Aorta (tissue), 5 donors: ENCODE measurements around the gene BPIFB3. TPM values are rescaled to one million over a fixed set of nuclear protein-coding genes. Genes with fewer than 3 reads are reported as not detected.

Experiments
- ATAC-seq: fragments of 200-7000 bp; cut with Tn5 transposase; one replicate; pipeline ENCODE4 v1.9.1; 2022; ENCODE audit warnings: moderate library complexity; ENCODE audit not compliant: low FRiP score
- DNase-seq, 2 donors: peaks; one replicate each; pipeline ENCODE4 v3.0.0-alpha.2; 2020
- H3K27ac ChIP-seq, 2 donors: one replicate each; pipeline ENCODE4 v1.5.1; 2013; ENCODE audit warnings: low read length in 2 of 2, mild to moderate bottlenecking in 2 of 2, moderate library complexity in 2 of 2, control low read depth in 1 of 2, inconsistent platforms in 1 of 2, low read depth in 1 of 2
- H3K27me3 ChIP-seq, 2 donors: one replicate each; pipeline ENCODE4 v1.6.1; 2013; ENCODE audit warnings: control low read depth in 1 of 2, low read length in 1 of 2, mild to moderate bottlenecking in 1 of 2, moderate library complexity in 1 of 2; ENCODE audit not compliant: insufficient read depth in 2 of 2, control insufficient read depth in 1 of 2
- H3K36me3 ChIP-seq, 2 donors: one replicate each; pipeline ENCODE4 v1.6.1; 2013; ENCODE audit warnings: control low read depth in 1 of 2, low read length in 1 of 2, mild to moderate bottlenecking in 1 of 2; ENCODE audit not compliant: insufficient read depth in 2 of 2, control insufficient read depth in 1 of 2
- H3K4me1 ChIP-seq, 2 donors: one replicate each; pipeline ENCODE4 v1.6.1; 2013; ENCODE audit warnings: low read length in 2 of 2, control low read depth in 1 of 2, mild to moderate bottlenecking in 1 of 2, moderate library complexity in 1 of 2; ENCODE audit not compliant: insufficient read depth in 2 of 2, control insufficient read depth in 1 of 2
- H3K4me3 ChIP-seq, 2 donors: one replicate each; pipeline ENCODE4 v1.5.1; 2013; ENCODE audit warnings: low read length in 2 of 2, control low read depth in 1 of 2, mild to moderate bottlenecking in 1 of 2
- H3K9me3 ChIP-seq: one replicate; pipeline ENCODE4 v1.6.1; 2013; ENCODE audit warnings: mild to moderate bottlenecking, low read length; ENCODE audit not compliant: control insufficient read depth
- WGBS, 2 donors: extraction: QIAGEN DNeasy Blood & Tissue Kit; methylation state at CpG; one replicate each; pipeline ENCODE4 v1.1.7; 2013; 5-methylcytosine and 5-hydroxymethylcytosine counted together
- intact Hi-C, 2 donors: fragments of 100-400 bp; cut with DNase I; formaldehyde crosslinking; loops; one replicate each; pipeline versions ENCODE4 v1.14.2 to v1.15.0; 2022
- polyA plus RNA-seq, 2 donors: library from polyadenylated mRNA; stranded (reverse); fragments of 200-250 nt; gene quantifications; one replicate each; pipeline ENCODE4 v1.2.3, GENCODE V29; 2013
- total RNA-seq, 2 donors: library from RNA; stranded (reverse); fragmentation: NEBNext Ultra II Directional; extraction: Animal tissue kit (Norgen Biotek cat#: 25700); gene quantifications; one replicate each; pipeline ENCODE4 v1.2.1, GENCODE V29; 2021
- donor health status: healthy with polysubstance abuse.
- donor health status: Bipolar disorder and iron deficiency.
- donor health status: DM: no; HTN: no; CAD: no.
- donor health status: DM: no; HTN: no; CAD: no.
- donor health status: DM: yes; HTN: yes; CAD: no.

BPIFB3 gene
- total and polyA plus RNA-seq, 4 donors: not detected

DNA sequence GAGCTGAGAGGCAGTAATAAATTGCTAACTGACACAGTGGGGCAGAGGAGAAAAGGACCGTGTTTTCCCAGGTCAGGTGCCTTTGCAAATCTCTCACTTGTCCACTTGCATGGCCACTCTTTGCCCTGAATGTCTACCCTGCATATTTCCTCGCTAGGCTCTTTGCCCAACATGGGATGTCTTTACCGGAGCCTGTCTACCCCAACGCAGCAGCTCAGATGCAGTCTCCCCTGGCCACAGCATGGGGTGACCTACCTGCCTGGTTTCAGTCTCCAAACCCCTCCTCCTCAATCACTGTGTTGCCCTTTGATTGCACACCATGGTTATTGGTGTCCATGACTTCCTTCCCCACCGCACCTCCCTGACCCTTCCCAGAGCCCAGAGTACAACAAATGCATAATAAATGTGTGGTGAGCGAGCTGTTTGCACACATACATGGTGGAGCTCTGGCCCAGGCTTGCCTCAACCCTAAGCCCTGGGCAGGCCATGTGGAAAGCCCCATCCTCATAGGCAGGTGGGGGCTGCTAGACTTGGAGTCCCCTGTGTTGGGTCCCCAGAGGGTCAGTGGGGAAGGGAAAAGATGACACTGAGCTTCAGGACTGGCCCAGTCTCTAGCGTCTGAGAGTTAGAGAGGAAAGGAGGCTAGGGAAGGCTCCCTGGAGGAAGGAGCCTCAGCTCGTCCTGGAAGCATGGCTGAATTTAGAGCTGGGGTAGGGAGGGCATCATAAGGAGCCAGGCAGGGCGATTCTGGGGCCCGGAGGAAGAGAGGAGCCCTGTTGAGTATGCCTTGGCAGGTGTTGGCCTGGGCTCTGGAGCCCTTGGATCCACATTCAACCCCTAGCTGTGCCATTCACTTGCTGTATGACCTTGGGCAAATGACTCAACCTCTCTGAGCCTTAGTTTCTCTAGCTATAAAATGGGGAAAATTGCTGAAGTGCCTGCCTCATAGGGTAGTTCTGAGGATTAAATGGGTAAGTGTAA, 26.6 kb upstream of the BPIFB3 start:
- intact Hi-C loops: no loop called here
- H3K9me3 ChIP-seq: no peaks in the 10 kb centered on the region
- DNase-seq: no peak
- 68 to 74% methylated on average over 10 of the region's 10 CpGs for WGBS, 2 donors
- no peaks in the 10 kb centered on the region for H3K27me3 ChIP-seq
- no peak overlapping the region for H3K4me3 ChIP-seq
- no peaks in the 10 kb centered on the region for H3K36me3 ChIP-seq
- no peaks in the 10 kb centered on the region for H3K4me1 ChIP-seq
- ATAC-seq: no peak
- no peak overlapping the region for H3K27ac ChIP-seq

DNA sequence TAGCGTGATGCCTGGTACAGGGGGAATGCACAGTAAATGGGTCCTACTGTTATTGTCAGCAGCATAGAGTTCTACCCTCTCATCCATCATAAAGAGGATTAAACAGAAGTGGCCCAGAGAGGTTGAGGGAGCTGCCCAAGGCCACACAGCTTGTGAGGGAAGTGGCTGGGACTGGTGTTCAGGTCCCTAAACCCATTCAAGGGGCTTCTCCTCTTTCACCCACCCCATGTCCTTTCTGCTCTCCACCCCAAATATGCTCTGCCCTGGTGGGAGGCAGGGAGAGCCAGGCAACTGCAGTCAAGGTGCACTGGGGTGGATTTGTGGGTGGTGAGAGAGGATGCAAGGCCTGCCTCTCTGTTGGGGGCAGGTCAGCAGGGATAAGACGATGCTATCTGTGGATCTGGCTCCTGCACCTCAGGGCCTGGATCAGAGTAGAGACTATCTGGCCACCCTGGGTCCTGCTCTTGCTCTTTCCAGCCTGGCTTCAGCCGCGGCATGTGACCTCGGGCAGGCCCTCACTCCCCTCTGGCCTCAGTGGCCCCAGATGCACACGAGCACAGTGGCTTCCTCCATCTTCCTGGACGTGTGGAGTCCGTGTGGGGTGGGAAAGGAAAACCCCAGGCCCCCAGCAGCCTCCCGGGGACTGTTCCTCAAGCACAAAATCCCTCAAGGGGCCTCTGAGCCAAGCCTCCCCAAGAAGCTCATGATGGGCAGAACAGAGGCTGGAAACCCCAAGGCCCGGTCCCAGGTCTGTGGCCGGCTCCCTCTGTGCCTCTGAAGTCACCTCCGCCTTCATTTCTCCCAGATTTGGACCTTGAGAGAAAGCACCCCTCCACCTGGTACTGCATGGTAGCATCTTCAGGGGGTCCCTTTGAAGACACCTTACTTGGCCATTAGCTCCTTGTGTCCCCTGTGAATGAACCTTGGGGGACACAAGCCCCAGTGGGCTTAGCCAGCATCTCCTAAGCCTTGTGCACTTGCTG, 25.6 kb upstream of the BPIFB3 start:
- no peak for ATAC-seq
- WGBS, 2 donors: 65 to 77% methylated on average over 12 of the region's 12 CpGs
- intact Hi-C loops: no loop called here

GRCh38 chr20:33028875-33029274, 24.8 kb upstream of the BPIFB3 start:
- H3K27ac ChIP-seq: no peak overlapping the region
- intact Hi-C loops: no loop called here
- H3K4me3 ChIP-seq: no peak overlapping the region
- no peaks in the 10 kb centered on the region for H3K27me3 ChIP-seq
- DNase-seq: no peak
- H3K36me3 ChIP-seq: no peaks in the 10 kb centered on the region
- ATAC-seq: no peak
- H3K4me1 ChIP-seq: no peaks in the 10 kb centered on the region
- H3K9me3 ChIP-seq: peaks cover 4% of the 10 kb centered on the region
- 61 to 68% methylated on average over 7 of the region's 7 CpGs for WGBS, 2 donors

More for the DNA sequence above, 25.6 kb upstream of the BPIFB3 start:
- no peak overlapping the region for H3K27ac ChIP-seq
- H3K36me3 ChIP-seq: no peaks in the 10 kb centered on the region
- no peak for DNase-seq
- no peaks in the 10 kb centered on the region for H3K27me3 ChIP-seq
- no peak overlapping the region for H3K4me3 ChIP-seq
- no peaks in the 10 kb centered on the region for H3K4me1 ChIP-seq
- peaks cover 2% of the 10 kb centered on the region for H3K9me3 ChIP-seq

DNA sequence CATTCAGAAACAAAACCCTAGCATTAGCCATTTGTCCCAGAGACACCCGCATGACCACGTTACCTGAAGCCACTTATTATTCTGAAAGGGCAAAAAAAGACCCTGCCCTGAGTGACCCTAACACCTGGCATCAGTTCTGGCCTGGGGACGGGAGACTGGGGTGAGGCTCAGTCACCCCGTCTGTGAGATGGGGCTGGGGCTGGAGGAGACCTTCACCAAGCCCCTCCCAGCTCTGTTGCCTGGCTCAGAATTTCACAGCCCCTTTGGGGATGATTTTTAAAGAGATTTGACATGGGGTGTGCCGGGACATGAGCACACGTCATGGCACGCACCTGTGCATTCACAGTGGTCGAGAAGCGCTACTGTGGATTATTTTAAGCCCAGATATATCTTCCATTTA, 23.6 kb upstream of the BPIFB3 start:
- DNase-seq (no peak), ATAC-seq (no peak)
- WGBS, 2 donors: 74 to 77% methylated on average over 9 of the region's 9 CpGs
- intact Hi-C loops: no loop called here
- no peaks in the 10 kb centered on the region for H3K36me3 ChIP-seq
- peaks cover 4% of the 10 kb centered on the region for H3K9me3 ChIP-seq
- no peak overlapping the region for H3K27ac ChIP-seq
- H3K4me1 ChIP-seq: no peaks in the 10 kb centered on the region
- no peak overlapping the region for H3K4me3 ChIP-seq
- no peaks in the 10 kb centered on the region for H3K27me3 ChIP-seq

DNA sequence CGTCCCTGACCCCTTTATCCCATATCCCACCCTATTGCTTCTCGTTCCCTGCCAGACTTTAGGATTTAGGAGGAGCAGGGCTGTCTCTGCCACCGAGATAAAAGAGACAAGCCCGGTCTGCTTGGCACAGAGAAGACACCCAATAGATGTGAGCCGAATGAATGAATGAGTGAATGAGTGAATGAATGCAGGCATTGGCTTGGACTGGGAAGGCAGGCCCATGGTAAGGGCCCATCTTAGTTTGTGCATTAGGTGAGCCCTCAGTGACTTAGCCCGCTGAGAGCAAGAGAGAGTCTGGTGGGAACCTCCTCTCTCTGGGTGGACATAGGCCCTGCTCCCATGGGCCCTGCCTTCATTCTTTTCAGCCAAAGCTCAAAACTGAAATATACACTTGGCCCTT, 23.1 kb upstream of the BPIFB3 start:
- H3K9me3 ChIP-seq: peaks cover 4% of the 10 kb centered on the region
- 77 to 79% methylated on average over 6 of the region's 6 CpGs for WGBS, 2 donors
- no peak overlapping the region for H3K27ac ChIP-seq
- ATAC-seq (no peak), DNase-seq (no peak)
- no peaks in the 10 kb centered on the region for H3K27me3 ChIP-seq
- intact Hi-C loops: no loop called here
- H3K36me3 ChIP-seq: no peaks in the 10 kb centered on the region
- H3K4me1 ChIP-seq: no peaks in the 10 kb centered on the region
- H3K4me3 ChIP-seq: no peak overlapping the region

DNA sequence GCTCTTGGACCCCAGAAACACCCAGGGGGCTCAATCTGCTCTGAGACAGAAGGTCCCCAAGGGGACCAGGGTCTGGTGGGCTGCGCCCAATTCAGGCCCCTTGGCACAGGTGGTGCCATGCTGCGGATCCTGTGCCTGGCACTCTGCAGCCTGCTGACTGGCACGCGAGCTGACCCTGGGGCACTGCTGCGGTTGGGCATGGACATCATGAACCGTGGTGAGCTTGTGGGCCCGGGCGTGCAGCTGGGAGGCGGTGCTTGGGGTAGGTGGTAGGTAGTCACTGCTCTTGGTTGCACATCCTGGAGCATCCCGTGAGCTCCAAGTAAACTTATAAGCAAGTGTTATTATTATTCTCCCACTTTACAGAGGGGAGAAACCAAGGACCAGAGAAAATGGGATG, 22.2 kb upstream of the BPIFB3 start, which contains the start of gene BPIFB6:
BPIFB6 (plus strand) TSS at position 118 of the 400 bp plus-strand sequence; CDS start at position 118, 0 bp downstream.
- Histone ChIP-seq H3K4me3 (no peak within 1 kb of the TSS), H3K9me3 (peaks cover 4% of the 10 kb centered on the region), H3K4me1 (no peaks in the 10 kb centered on the region), H3K27ac (no peak within 1 kb of the TSS), H3K27me3 (no peaks in the 10 kb centered on the region), H3K36me3 (no peaks in the 10 kb centered on the region)
- 87 to 88% methylated on average over 10 of the region's 10 CpGs for WGBS, 2 donors
- intact Hi-C loops: no loop called here
- ATAC-seq (no peak), DNase-seq (no peak)

DNA sequence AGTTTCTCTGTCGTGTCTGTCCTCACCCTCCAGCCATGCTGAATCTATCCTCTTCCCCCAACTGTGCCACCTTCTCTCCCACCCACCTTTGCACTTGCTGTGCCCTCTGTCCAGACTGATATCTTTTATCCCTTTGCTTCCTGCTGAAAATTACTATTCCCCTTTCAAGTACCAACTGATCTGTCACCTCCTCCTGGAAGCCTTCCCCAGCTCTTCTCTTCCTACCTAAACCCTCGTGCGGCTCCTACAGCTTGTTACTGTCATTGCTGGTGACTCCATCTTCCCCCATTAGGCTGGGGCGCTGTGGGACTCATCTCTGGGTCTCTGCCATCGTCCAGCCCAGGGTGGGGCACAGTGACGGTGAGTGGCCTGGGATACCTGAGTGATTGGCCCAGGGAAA, 21.1 kb upstream of the BPIFB3 start:
- Histone ChIP-seq H3K4me1 (no peaks in the 10 kb centered on the region), H3K9me3 (peaks cover 4% of the 10 kb centered on the region), H3K27ac (no peak overlapping the region), H3K27me3 (no peaks in the 10 kb centered on the region), H3K36me3 (no peaks in the 10 kb centered on the region), H3K4me3 (no peak overlapping the region)
- 76% methylated on average over 6 of the region's 6 CpGs for WGBS, 2 donors
- ATAC-seq (no peak), DNase-seq (no peak)
- intact Hi-C loops: no loop called here

DNA sequence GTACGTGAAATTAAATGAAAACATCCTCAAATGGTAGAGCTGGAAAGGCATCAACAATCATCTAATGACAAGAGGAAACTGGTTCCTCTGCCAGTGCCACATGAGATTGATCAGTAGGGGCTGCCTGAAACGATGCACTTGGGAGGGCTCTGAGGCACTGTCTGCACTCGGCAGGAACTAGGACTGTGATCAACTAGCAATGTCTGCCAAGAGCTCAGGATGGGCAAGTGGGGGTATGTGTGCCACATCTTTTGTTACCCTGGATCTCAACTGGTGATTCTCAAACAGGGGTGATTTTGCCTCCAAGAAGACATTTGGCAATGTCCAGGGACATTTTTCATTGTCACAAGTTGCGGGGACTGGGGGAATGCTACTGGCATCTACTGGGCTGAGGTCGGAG, 20.3 kb upstream of the BPIFB3 start:
- H3K27me3 ChIP-seq: no peaks in the 10 kb centered on the region
- ATAC-seq (no peak), DNase-seq (no peak)
- intact Hi-C loops: no loop called here
- H3K9me3 ChIP-seq: peaks cover 4% of the 10 kb centered on the region
- H3K4me3 ChIP-seq: no peak overlapping the region
- H3K4me1 ChIP-seq: no peaks in the 10 kb centered on the region
- no peak overlapping the region for H3K27ac ChIP-seq
- H3K36me3 ChIP-seq: no peaks in the 10 kb centered on the region
- 57 to 72% methylated on average over 5 of the region's 5 CpGs for WGBS, 2 donors
